PC-3 (cell line): Measurements from ENCODE around the gene COX15.

Experiments used
- EZH2 ChIP-seq: fragments of 300-600 bp; sonication (generic); IDR thresholded peaks from one replicate; pipeline ENCODE4 v1.6.1; 2017; ENCODE audit warnings: antibody characterized with exemption, mild to moderate bottlenecking, low read length; ENCODE audit not compliant: unreplicated experiment
- EZH2phosphoT487 ChIP-seq: fragments of 300-600 bp; sonication (generic); IDR thresholded peaks from 2 replicates; pipeline ENCODE4 v1.6.1; 2018; ENCODE audit warnings: mild to moderate bottlenecking, antibody characterized with exemption, low read length, borderline replicate concordance
- TF ChIP-seq, protein P1 (sequence below): fragments of 300-600 bp; sonication (generic); conservative IDR thresholded peaks from 2 replicates; pipeline ENCODE4 v1.5.1; 2017; ENCODE audit warnings: antibody characterized with exemption, low read depth, mild to moderate bottlenecking, low read length

DNA sequence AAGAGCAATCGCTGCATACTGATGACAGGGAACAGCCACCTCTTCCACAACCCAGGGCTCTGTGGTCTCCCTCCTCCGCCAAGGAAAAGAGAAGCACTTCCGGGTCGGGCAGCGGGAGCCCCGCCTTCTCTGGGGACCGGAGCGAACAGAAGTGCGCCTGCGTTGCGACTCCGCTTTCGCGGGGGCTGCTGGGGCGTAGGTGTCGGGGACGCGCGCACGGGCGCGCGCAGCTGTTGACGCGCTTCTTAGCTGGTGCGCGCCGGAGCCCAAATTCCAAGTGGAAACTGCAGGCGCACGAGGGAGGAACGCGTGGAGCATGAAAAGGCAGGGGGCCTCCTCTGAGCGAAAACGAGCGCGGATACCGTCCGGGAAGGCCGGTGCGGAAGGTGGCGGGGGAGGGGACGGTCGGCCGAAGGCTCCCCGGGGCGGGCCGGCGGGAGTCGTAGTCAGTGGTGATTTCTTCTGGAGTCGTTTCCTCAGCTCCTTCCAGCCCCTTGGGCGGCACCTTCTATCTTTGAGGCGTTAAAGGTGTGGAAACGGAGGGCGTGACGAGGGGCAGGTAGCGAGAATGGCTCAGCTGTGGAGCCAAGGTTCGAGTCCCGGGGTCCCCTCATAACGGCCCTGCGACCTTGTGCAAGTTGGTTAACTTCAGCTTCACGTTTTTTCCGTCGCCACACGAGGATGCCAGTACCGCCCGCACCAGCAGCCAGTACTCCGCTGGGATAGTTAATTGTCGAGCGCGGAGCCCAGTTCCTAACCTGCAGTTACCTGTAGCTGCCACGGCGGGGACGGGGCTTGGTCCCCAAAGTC, at the start of gene COX15, which contains the start of gene CUTC:
- TF ChIP-seq, protein P1, sequence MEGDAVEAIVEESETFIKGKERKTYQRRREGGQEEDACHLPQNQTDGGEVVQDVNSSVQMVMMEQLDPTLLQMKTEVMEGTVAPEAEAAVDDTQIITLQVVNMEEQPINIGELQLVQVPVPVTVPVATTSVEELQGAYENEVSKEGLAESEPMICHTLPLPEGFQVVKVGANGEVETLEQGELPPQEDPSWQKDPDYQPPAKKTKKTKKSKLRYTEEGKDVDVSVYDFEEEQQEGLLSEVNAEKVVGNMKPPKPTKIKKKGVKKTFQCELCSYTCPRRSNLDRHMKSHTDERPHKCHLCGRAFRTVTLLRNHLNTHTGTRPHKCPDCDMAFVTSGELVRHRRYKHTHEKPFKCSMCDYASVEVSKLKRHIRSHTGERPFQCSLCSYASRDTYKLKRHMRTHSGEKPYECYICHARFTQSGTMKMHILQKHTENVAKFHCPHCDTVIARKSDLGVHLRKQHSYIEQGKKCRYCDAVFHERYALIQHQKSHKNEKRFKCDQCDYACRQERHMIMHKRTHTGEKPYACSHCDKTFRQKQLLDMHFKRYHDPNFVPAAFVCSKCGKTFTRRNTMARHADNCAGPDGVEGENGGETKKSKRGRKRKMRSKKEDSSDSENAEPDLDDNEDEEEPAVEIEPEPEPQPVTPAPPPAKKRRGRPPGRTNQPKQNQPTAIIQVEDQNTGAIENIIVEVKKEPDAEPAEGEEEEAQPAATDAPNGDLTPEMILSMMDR: no peak; the same call in 1 of the 2 replicates
- no peak for TF ChIP-seq EZH2
- no peak for TF ChIP-seq EZH2phosphoT487
